HG02763 (cell line): ENCODE results near the gene C2orf15.
"Not testable (repeated sequence)": the region's sequence is repeated elsewhere in the genome, so short reads cannot be mapped to it uniquely, and the experiment has no call there.

Source experiments
- ATAC-seq: cut with Tn5 transposase; IDR thresholded peaks from one replicate; pipeline ENCODE4 v1.9.1; 2021; ENCODE audit warnings: mild to moderate bottlenecking, moderate library complexity; ENCODE audit not compliant: unreplicated experiment

Gene C2orf15

DNA sequence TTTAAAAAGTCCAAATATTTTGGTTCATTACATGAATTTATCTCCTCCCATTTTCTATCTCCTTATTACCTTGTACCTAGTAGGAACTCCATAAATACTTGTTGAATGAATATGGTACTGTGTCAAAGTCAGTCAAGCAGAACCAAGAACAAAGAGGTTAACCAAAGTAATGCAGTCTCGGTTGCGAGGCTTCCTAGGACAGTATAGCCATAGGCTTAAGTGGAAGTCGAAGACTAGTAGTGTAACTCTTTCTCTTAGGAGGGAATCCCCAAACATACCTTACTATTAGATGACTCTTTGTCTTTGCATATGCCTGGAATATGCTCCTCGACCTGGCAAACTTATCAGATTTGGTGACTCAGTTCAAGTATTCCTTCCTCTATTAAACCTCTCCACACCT lies 18.1 kb downstream of the C2orf15 start:
- no peak for ATAC-seq

DNA sequence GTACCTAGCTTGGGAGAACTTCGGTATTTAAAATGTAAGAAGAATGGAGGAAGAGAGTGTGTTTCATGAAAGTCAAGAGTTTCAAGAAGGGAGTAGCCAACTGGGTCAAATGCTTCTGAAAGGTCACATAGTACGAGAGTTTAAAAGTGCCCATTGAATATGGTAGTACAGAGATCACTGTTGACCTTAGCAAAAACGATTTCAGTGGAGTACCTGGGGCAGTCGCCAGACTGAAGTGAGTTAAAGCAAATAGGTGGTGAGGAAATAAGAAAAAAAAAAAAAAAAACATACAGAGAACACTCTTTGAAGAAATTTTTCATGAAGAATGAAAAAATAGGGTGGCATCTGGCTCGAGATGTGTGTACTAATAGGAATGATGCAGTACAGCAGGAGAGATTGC lies 24.7 kb downstream of the C2orf15 start:
- ATAC-seq = no peak

DNA sequence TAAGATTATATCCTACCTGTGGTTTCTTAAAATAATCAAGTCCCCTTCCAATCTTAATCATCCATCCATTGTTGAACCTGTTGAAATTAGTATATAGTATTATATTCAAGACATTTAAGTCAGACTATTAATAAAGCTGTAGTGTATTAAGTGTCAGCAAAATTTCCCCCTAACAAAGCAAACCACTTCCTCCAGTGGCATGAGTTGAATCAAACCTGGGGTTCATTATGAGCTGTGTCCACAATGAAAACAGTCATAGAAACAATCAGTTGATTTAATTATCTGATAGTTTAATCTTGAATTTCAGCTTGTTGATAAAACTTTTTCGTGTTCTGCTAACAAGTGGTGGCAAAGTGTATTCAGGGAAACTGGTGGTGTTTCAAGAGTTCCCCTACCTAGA lies 28.0 kb downstream of the C2orf15 start:
- ATAC-seq = no peak

DNA sequence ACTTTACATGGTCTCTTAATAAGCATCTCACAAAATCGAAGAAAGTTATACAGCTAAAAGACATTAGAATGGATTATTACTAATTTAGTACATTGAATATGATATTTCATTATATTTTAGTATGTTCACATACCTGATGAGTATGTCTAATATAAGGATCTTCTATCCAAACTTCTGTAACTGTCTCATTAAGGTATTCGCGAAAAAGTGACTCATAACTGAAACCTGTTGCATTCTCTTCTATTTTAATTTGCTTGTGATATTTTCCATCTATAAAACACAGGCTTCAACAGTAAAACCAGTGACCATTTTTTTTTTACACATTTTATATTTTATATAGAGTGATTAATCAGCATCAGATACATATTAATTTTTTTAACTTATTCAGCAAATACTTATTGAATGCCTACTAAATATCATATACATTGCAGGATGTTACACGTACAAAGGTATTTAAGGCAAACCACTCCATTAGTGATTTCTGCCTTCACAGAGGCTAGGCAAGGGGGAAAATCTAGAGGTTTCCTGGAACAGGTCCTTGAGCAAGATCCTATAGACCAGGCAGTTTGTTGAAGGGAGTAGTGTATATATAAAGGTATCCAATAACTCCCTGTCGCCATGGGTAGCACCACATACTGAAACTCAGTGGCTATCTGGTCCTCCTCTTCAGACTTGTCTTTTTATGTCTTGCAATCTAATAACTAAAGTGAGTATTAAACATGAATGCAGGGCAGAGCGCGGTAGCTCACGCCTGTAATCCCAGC lies 30.1 kb downstream of the C2orf15 start:
- no peak for ATAC-seq

DNA sequence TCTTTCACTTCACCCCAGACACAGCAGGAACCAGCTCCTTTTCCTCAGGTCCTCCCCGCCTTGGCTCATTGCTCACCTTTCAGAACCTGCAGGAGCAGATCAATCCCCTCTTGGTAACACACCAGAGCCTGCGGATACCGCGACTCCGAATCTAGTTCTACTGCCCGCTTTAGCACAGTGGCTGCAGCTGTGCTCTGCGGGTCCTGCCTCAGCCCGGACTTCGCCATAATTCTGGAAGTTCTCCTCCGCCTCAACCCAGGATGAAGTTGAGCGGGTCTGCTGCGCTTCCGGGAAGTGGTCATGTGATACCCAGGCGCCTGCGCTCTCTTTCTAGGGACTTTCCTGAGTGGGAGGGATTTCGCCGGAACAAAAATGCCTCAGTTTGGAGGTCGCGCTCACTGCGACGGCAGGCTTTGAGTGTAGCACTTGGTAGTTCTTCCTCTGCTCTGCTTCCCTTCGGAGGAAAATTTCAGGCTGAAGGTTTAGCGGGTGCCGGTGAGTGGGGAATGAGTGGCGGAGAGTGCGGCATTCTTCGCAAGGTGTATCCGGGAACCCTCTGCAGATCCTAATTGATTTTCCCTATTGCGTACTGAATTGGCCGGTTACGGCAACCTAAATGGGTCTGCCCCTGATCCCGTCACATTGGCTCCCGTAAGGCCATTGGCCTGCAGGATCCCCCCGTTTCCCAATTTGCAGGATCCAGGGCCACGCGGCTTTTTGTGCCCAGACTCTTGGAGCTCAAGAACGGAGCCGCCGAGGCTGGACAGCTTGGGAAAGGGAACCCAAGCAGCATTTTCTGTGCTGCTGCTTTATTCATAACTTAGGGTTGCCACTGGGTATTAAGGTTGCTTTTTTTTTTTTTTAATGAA lies 39.5 kb downstream of the C2orf15 start, which contains the start of the genes MITD1 and MRPL30:
Gene MITD1 (minus strand): TSS at position 304 of the 869 bp plus-strand sequence. CDS start 77 bp downstream, at position 227.
Gene MRPL30 (plus strand): TSS at position 430 of the 869 bp plus-strand sequence. CDS start 5,020 bp downstream, outside the sequence.
- peak; percentile 91 for ATAC-seq

DNA sequence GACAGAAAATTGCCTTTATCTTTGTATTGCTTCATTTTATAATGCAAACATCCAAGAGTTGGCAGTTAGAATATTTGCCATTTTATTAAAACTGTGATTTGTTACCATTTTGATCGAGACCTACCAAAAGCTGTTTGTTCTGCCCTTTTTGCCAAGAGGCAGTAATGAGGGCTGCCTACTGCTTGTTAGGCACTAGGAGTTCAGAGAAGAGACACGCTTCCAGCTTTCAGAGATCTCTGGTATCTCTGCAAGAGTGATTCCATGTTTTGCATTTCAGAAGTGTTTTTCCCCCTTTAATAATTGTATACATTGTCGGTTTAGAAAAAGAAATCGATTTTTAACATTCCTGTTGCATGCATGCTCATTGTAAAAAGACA lies 40.1 kb downstream of the C2orf15 start:
- no peak for ATAC-seq

DNA sequence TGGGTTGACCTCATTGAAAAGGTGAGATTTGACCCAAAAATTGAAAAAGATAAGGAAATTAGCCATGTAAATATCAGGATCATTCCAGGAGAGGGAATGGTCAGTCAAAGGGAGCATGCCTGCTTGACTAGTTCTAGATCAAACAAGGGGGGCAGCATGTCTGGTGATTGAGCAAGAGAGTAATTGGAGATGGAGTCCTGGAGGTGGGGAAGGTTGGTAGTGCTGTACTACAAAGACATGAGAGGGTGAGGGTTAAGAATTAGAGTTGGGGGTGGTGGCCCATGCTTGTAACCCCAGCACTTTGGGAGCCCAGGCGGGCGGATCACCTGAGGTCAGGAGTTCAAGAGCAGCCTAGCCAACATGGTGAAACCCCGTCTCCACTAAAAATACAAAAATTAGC lies 41.5 kb downstream of the C2orf15 start:
- no peak for ATAC-seq

DNA sequence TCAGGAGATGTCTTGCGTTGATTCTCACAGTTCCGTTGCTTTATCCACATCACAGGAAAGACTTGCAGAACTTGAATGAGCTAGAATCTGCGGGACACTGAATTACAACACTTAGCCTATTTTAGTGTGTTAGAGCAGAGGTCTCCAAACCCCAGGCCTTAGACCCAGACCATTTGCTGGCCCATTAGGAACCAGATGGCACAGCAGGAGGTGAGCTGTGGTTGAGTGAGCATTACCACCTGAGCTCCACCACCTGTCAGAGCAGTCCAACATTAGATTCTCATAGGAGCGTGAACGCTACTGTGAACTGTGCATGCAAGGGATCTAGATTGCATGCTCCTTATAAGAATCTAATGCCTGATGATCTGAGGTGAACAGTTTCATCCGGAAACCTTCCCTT lies 43.3 kb downstream of the C2orf15 start:
- ATAC-seq = no peak

DNA sequence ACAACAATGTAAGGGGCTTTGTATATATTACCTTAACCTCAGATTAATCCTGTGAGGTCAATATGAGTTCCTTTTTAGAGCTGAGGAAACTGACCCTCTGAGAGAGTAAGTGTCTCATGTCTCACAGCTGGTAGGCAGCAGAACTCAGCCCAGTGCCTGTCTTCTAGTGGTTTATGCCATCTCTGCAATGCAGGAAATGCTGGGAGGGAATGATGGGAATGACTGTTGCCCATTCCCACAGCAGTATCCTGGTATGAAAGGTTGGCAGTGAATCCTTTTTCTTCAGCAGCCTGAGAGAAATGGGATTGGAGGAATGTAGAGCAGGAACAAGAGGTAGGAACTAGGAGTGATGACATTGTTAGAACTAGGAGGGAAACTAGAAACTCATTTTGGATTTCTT lies 45.5 kb downstream of the C2orf15 start:
- ATAC-seq = no peak

DNA sequence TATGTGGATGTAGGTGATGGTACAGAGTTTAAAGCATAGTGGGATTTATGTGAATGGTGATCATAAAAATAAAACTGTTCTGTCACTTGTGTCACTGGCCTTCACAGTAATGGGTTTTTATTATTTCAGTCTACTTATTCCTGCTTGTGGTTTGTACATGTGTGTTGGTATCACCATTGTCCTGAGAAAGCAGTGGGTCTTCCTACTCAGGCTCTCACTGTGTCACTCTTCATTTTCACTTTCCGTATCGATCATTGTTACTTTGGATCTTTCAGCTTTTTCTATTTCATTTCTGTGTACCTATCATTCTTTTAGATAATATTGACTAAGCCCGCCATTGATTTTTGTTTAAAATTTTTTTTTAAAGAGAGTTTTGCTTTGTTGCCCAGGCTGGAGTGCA lies 46.9 kb downstream of the C2orf15 start:
- no peak for ATAC-seq

DNA sequence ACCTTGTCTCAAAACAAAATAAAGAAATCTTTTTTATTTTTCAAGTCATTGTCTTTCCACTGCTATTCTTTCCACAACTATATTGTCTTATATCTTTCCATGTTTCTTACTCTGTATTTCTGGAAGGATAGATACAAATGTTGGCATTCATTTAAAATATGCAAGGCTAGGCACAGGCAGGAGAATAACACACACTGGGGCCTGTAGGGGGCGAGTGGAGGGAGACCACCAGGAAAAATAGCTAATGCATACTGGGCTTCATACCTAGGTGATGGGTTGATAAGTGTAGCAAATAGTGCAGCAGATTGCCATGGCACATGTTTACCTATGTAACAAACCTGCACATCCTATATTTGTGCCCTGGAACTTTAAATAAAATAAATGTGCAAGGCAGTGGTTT lies 49.0 kb downstream of the C2orf15 start:
- no peak for ATAC-seq

DNA sequence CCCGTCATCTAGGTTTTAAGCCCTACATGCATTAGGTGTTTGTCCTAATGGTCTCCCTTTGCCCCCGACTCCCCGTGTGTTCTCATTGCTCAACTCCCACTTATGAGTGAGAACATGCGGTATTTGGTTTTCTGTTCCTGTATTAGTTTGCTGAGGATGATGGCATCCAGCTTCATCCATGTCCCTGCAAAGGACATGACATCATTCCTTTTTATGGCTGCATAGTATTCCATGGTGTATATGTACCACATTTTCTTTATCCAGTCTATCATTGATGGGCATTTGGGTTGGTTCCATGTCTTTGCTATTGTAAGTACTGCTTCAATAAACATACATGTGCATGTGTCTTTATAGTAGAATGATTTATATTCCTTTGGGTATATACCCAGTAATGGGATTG lies 50.9 kb downstream of the C2orf15 start:
- ATAC-seq = not testable (repeated sequence)

DNA sequence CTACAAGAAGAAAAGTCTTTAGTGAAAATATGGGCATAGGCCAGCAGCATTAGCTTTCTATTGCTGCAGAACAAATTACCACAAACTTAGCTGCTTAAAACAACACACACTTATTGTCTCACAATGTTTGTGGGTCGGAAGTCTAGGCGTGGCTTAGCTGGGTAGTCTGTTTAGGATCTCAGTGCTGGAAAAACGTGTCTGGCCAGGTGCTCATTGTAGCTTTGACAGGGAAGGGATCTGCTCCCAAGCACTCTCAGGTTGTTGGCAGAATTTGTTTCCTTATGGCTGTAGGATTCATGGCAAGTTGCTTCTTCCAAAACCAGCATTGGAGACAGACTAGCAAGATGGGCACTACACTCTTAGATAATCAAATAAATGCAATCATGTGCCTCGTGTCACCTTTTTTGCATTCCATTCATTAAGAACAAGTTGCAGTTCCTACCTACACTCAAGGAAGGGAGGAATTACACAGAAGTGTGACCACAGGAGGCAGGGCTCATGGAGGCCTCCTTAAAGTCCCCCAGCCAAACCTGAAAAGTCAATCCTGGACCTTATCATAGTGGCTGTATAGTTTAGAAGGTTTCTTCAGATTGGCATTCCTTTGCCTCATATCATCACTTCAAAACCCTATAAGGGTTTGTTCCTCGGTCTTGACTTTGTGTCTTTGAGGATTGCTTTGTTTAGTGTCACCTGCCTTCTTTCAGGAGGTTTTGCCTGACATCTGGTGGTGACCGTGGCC lies 56.8 kb downstream of the C2orf15 start:
- no peak for ATAC-seq

DNA sequence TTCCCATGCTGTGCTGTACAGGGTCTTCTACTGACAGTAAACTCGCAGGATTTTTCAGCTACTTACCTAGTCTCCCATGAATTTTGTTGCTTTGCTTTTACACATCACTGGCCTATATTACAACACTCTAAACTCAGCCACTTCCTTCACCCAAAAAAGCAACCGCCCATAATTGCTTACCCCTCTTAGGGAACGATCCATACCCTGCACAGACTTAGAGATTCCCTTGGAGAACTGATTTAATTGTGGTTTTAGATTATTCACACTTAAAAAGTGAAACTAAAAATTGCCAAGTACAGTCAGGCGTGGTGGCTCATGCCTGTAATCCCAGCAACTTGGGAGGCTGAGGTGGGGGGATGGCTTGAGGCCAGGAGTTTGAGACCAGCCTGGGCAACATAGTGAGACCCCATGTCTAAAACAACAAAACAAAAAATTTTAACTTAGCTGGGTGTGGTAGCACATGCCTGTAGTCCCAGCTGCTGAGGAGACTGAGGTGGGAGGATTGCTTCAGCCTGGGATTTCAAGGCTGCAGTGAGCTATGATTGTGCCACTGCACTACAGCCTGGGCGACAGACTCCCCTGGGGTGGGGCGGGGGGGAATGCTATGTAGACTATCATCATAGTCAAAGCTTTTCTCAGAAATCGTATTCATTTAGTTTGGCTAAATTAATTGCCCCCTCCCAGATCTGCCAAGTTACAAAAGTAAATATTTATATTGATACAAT lies 58.7 kb downstream of the C2orf15 start:
- ATAC-seq = no peak
